ENCODE measurements around the gene L3MBTL4.

Gene L3MBTL4

DNA sequence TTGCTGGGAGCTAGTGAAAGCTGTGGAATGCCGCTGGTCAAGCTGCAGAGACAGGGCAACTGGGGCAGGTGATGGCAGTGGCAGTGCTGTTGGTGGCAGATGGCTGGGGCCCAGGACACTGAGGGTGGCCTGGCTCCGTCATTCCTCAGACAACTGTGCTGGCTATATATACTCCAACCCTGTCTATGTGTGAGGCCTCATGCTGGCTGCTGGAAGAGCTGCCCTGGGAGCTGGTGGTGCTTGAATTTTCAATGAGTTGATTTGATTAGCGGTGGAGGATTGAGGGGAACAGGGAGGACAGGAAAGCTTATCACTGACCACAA, 452.9 kb downstream of the L3MBTL4 start:
- no peak for DNase-seq (ENCODE audit: low spot score)

DNA sequence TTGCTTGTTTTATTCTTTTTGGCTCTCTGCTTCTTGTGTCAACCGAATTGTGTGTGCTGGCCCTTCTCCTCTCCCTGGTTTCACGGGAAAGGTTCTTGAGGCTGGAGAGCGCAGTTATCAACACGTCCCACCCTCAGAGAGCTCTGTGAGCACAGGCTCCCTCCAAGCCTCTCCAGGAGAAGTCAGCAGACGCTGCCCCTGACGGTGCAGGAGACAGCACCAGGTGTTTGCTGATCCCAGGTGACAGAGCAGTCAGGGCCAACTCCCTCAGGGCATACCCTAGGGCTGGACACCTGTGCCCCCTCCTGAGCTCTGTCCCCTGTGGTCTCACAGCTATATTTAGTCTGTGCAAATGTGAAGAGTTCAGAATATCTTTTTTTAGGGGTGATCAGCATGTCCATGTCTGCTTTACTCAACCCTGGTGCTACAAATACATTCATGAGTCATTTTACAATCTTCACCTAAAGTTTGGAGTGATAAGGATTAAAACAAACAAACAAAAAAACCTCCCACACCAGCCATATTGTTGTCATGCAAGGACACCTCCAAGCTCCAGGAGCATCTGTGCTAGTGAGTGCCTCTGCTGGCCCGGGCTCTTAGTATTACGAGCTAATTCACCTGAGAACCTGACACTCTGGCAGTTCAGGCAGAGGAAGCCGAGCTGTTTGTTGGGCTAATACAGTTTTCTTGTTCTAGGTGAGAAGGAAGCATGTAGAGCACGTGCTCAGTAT, 453.4 kb downstream of the L3MBTL4 start:
- no peak for DNase-seq (ENCODE audit: low spot score)

DNA sequence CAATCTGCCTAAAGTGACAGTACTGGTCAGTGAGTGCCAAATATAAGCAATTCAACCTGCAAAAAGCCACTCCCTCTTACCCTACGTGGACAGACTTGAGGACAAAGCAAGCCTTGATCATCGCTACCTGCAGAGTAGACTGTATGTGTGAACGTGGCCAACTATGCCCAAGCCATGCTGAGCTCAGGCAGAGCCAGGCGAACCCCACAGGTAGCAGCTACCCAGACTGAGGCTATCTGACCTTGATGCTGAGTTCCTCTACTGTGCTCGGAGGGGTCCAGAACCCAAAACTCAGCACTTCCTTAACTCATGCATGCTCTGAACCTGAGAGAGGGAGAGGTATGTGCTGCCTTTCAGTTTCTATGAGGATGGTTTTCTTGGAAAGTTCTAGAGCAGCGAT, 455.9 kb downstream of the L3MBTL4 start:
- DNase-seq (ENCODE audit: low spot score), result no peak

DNA sequence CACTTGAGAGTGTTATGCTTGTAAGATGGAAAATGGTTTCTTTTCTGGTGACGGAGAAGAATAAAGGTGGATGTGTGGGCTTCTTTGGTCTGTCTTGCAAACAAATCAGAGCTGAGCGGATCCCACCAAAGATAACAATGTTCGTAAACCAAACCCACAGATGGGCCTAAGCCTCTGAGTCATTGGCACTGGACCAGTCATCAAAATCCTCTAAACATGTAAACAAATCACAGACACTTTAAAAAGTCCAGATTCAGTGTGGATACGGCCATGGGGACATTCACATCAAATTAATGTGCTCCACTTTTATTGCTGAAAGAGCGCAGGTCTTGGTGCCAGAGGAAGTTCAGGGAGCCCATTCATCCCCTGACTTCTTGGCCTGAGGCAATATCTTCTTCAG, 458.9 kb downstream of the L3MBTL4 start:
- DNase-seq (ENCODE audit: low spot score), result no peak

DNA sequence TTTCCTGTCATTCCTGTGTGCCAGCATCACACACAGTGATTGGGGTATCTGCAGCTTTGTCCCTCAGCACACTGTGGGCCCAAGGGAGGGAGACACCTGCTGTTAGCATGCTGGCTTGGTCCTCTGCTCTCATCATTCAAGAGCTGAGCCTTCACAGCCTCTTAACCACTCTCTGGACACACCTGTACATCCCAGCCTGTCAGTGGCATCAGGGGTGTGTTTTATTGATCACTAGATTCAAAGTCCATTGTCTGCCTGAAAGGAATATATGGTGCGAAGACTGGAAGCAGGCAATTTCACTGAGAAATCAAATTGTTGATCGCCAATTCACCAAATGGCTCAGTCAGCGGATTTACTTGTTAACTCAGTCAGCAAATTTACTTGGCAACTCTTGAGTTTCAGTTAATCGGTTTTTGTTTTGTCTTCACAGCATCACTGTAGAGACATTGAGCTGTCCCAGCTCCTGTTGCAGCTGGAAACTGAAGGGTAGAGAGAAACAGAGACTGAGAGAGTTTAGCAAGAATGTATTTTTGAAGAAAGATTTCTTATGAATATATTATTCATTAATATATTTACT, 463.1 kb downstream of the L3MBTL4 start:
- DNase-seq (ENCODE audit: low spot score), result no peak

DNA sequence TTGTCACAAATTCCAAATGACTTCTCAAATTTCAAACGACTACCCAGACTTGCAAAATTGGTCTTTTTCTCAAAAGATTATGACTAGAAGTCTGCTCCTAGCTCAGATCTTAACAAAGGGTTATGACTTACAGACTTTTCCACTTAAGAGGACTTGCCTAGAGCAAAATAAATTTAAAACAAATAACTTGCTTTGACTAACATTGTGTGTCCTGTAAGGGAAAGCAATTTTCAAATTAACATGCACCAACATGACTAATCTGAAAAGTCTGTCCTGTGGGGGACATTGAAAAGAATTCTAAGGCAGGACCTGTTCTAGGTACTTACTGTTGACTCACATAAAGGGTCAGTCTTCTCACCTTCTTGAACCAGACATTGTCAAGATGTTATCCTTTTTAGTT, 465.9 kb downstream of the L3MBTL4 start:
- DNase-seq (ENCODE audit: low spot score), result no peak

DNA sequence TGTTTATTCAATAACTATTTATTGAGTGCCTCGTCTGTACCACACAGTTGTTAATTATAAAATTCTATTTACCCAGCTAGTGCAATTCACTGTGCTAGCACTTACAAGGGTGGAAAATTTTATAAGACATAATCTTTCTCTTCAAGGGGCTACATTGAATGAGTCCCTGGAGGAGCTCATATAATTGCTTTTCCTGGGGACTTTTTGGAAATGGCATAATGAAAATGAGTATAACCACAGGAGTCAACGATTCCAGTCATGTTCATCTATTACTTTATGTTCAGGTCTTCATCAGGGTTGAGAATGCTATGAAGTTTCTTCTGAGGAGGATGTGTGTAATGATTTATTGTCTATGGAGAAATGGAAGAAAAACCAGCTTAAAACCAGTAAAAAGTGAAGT, 466.5 kb downstream of the L3MBTL4 start:
- DNase-seq (ENCODE audit: low spot score), result no peak

DNA sequence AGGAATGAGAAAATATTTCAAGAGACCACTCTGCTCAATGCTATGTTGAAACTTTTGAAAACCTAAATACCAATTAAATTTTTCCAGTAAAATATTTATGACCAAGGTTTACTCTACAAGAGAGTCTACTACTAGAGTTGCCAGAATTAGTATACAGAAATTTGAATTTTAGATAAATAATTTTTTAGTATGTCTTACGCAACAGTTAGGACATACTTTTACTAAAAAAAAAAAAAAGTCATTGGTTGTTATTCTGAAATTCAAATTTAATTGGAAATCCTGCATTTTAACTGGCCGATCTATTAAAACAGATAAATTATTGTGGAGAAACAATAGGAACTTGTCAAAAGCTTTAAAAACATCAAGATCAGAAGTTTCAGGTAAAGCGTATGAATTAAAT, 470.3 kb downstream of the L3MBTL4 start:
- DNase-seq (ENCODE audit: low spot score), result no peak

DNA sequence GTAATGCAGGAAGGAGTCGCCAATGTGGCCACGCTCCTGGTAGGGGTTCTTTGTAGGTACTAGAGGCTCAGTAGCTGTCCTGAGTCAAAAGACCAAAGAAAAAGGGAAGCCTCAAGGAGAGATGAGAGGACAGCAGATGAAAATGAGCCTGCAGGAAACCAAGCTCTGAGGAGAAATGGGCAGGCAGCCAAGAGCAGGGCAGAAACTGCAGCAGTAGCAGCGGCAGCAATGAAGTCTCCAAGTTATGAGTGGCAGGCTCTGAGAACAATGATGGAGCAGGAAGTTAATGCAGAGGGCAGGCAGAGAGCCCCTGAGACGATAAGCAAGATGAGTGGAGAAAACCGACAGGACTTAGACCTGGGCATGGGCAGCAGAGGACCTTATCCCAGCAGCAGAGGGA, 471.2 kb downstream of the L3MBTL4 start:
- no peak for DNase-seq (ENCODE audit: low spot score)

DNA sequence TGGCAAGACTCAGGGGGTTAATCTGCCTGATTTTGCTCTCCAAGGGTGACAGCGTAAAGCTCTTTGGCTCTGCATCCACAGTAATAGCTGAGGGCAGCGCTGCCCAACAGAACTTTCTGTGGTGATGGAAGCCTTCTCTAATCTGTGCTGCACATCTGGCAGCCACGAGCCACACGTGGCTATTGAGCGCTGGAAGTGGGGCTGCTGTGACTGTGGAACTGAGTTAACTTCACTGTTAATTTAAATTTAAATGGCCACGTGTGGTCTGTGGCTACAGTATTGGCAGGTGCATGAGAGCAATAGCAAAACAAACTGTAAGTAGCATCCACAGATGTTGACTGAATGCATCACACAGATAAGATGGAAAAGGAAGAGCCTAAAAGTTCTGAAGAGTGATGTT, 472.1 kb downstream of the L3MBTL4 start:
- no peak for DNase-seq (ENCODE audit: low spot score)

DNA sequence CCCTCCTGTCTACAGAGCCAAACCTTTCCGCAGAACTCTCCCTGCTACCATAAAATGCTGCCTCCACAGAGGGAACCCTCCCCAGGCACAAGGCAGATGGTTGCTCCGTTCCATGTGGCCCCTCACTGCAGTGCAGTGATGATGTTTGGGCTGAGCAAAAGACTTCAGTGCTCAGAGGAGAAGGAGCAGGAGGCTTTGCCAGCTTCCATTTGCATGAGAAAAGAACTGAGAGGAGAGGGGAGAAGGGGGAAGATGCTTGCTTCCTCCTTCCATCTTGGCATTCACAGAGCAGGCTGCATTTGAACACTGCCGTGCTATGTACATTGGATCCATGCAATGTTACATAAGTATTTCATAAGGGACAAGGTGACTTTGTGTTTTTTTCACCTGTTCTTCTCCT, 472.8 kb downstream of the L3MBTL4 start:
- DNase-seq (ENCODE audit: low spot score), result no peak

DNA sequence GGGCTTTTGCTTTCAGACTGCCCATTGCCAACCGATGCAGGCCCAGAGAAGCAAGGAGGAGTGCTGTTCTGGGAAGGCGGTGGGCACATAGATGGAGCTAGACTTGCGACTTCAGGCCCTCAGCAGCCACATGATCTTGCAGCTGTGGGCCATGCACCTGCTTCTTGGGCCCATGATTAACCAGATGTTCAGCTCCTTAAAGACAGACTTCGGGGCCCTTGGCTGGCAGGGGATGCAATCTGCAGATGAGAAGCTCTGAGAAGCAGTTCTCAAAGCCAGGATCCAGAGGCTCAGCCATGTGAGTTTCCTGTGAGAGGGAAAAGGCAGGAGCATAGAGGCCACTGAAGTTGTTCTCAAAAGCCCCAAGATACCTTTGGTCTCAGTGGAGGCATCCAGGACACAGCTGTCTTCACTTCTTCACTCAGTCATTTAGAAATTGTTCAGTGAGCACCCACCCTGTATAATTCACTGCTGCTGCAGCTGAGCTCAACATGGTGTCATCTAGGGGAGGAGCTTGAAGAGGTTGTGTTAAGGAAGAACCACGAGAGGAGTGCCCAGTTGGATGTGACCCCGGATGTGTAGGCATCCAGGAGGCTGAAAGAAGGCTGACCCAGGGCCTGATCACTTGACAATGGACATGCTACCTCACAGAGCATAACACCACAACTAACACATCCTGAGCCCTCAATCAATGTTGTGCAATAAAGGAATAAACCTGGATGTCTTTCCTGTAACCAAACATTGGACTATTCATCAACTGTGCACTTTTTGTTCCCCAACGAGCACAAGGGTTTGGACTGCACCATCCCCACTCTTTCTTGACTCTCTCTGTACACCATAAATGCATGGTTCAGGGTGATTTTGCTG, 474.7 kb downstream of the L3MBTL4 start:
- no peak for DNase-seq (ENCODE audit: low spot score)

DNA sequence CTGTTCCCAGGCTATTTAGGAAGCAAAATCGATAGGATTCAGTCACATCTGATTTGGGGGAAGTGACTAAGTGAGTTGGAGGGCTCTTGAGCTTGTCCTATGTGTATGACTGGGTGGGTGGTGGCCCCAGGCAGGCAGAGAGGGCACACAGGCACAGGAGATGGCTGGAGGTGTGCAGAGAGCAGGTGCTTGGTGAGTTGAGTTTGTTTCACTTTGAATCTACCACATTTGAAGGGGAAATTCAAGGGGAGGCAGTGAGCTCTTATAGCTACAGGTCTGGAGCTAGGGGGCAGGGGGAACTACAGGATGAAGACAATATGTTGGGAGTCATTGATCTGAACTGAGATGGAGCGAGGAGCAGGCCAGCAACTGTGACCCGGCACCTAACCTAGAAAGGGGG, 476.9 kb downstream of the L3MBTL4 start:
- DNase-seq (ENCODE audit: low spot score), result no peak

DNA sequence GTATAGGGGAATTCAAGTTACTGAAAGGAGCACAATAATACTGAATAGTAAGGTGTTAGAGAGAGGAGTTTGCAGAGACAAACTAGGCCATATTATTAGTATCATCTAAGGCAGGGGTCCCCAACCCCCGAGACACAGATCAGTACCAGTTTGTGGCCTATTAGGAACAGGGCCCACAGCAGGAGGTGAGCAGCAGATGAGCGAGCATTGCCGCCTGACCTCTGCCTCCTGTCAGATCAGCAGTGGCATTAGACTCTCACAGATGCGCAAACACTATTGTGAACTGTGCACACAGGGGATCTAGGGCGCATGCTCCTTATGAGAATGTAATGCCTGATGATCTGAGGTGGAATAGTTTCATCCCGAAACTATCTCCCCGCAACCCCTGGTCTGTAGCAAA, 477.6 kb downstream of the L3MBTL4 start:
- no peak for DNase-seq (ENCODE audit: low spot score)

DNA sequence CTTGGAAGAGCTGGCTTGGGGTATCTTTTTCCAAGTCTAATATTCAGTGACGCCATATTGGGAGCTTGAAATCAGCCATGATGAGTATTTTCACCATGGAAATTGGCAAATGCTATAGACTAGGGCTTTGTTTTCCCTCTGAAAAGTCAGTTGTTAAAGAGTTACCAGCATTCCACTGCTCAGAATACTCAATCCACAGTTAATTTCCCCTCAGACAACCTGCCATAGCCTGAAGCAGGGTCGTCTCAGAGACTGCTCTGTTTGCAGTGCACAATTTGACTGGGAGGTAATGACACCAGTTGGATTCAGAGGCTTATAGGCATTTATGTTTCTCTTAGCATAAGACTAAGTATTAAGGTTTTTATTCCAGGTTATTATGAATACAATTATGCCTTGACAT, 483.9 kb downstream of the L3MBTL4 start:
- DNase-seq (ENCODE audit: low spot score), result no peak

DNA sequence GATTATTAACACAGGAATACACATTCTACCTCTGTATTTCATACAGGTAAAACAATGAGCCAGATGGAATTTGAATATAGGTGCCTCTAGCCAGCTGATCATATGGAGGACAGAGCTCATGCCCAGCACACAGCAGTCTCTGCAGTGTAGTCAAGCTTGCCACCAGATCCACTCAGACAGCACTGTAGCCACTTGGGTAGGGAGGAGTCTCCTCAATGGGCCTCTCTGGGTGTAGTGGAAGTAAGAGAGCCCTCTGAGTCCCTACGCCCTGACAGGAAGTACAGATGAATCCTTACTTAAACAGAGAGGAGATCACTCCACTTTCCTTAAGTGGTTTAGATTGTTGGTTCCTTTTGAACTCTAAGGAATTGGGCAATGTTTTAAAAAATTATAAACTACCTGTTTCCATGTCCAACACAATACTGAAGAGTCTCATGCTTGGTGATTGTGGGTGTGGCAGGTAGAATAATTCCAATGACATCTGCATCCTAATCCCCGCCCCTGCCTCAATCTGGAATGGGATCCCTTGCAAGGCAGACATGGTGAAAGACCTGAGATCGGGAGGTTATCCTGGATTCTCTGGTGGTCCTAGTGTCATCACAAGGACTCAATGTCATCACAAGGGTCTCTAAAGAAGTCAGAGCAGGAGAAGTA, 496.4 kb downstream of the L3MBTL4 start:
- DNase-seq (ENCODE audit: low spot score), result no peak

DNA sequence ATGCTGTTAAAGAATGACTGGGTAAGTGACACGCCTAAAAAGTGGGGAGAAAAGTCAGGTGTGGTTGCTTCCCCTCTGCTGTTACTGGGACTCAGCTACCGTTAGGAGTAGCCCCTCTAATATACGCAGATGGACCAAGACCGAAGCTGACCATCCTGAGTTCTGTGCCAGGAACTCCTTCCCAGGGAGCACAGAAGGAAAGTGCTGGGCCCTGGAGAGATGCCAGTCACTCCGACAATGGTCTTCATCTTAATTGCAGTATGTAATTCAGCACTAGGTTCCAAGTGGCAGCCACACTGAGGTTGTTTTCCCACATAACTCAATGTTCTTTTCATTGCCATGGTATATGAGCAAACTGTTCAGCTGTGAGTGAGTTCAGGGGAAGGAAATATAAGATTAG, 499.8 kb downstream of the L3MBTL4 start:
- DNase-seq (ENCODE audit: low spot score), result no peak

DNA sequence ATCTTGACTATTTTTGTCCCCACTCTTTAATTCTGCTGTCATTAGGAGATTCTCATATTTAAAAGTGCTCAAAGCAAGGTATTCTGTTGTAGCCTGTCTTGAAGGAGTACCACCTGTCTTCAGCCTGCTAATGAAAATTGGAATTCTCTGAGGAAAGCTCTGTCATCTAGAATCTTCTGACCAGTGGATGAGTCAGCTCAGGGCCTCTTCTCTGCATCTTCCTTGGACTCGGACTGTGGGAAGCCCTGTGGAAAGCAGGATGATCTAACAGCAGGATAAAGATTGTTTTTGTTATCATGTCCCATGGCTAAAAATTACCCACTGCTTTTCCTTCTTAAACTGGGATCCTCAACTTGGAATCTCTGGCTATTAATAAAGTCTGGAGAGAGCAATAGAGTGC, 500.7 kb downstream of the L3MBTL4 start:
- DNase-seq (ENCODE audit: low spot score), result no peak

DNA sequence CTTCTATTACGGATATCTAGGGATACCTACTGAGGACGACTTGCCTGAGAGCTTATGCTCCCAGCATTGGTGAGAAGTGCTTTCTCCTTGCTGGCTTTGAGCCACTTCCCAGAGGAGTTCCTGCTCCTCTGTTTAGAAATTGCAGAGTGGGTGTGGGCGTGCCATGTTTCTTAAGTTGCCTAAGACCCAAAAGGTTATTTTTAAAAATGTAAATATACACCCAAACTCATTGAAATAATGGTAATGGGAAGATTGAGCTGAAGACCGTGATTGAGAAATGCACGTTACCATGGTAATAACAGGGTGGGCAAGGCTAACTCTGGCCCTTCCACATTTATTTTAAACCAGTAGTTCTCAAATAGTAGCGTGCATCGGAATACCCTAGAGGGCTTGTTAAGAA, 502.1 kb downstream of the L3MBTL4 start:
- no peak for DNase-seq (ENCODE audit: low spot score)

DNA sequence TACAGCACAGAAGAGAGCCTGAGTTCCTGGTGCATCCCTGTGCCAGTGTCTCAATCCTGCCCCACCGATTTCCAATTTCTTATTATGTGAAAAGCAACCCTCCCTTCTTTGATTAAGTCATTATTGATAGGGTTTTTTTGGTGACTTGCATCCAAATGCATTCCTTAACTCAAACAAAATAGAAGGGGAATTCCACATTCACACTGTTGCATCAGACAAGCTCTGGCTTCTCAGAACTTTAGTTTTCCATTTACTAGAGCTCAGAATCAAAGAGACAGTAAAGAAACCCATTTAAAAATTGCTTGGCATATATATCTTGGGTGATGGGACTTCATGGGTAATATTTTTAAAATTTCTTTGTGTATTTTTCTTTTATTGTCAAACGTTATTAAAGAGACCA, 505.6 kb downstream of the L3MBTL4 start:
- DNase-seq (ENCODE audit: low spot score), result no peak
